GM18499 (cell line): ENCODE measurements around the gene VAX1.
"Not testable (repeated sequence)": the region's sequence is repeated elsewhere in the genome, so short reads cannot be mapped to it uniquely, and the experiment has no call there.

Experiments
- ATAC-seq: cut with Tn5 transposase; IDR thresholded peaks from one replicate; pipeline ENCODE4 v1.9.1; 2021; ENCODE audit warnings: moderate number of reproducible peaks; ENCODE audit not compliant: insufficient read depth, unreplicated experiment

The VAX1 gene

GRCh38 chr10:117086546-117086945 is 51.5 kb downstream of the VAX1 start:
- no peak for ATAC-seq

GRCh38 chr10:117084421-117085246 is 53.4 kb downstream of the VAX1 start:
- not testable (repeated sequence) for ATAC-seq
